Ramos (cell line): ENCODE results near the gene KCNQ2.

Experiments used
- in situ Hi-C: fragments of 300-500 bp; cut with MboI; formaldehyde crosslinking; loops from one replicate; pipeline ENCODE4 v1.14.3; 2022; ENCODE audit warnings: low sequenced_read_pairs; ENCODE audit not compliant: unreplicated experiment

The KCNQ2 gene

GRCh38 chr20:63458170-63459069 lies 14.0 kb downstream of the KCNQ2 start:
- in situ Hi-C loops = no loop called here

GRCh38 chr20:63457737-63458136 lies 14.7 kb downstream of the KCNQ2 start:
- in situ Hi-C loops = no loop called here

GRCh38 chr20:63456429-63457284 lies 15.8 kb downstream of the KCNQ2 start:
- in situ Hi-C loops = no loop called here

- in situ Hi-C loops = no loop called here
These were observed 16.9 kb downstream of the KCNQ2 start for GRCh38 chr20:63455568-63455859.

- in situ Hi-C loops = no loop called here
These were observed 17.5 kb downstream of the KCNQ2 start for GRCh38 chr20:63454731-63455567.

- in situ Hi-C loops = no loop called here
These were observed 19.5 kb downstream of the KCNQ2 start for GRCh38 chr20:63452821-63453523.

GRCh38 chr20:63452341-63452740 lies 20.1 kb downstream of the KCNQ2 start:
- in situ Hi-C loops = no loop called here

GRCh38 chr20:63451821-63452220 lies 20.6 kb downstream of the KCNQ2 start:
- in situ Hi-C loops = no loop called here

- in situ Hi-C loops = no loop called here
These were observed 22.4 kb downstream of the KCNQ2 start for GRCh38 chr20:63449796-63450730.

- in situ Hi-C loops = no loop called here
These were observed 23.4 kb downstream of the KCNQ2 start for GRCh38 chr20:63449025-63449424.

- in situ Hi-C loops = no loop called here
These were observed 24.4 kb downstream of the KCNQ2 start for GRCh38 chr20:63448031-63448430.

- in situ Hi-C loops = no loop called here
These were observed 25.1 kb downstream of the KCNQ2 start for GRCh38 chr20:63447320-63447719.

- in situ Hi-C loops = no loop called here
These were observed 26.0 kb downstream of the KCNQ2 start for GRCh38 chr20:63446216-63447024.

- in situ Hi-C loops = no loop called here
These were observed 27.2 kb downstream of the KCNQ2 start for GRCh38 chr20:63445075-63445734.

- in situ Hi-C loops = no loop called here
These were observed 27.9 kb downstream of the KCNQ2 start for GRCh38 chr20:63444548-63444947.

- in situ Hi-C loops = no loop called here
These were observed 28.7 kb downstream of the KCNQ2 start for GRCh38 chr20:63443606-63444395.

GRCh38 chr20:63442100-63442493 lies 30.4 kb downstream of the KCNQ2 start:
- in situ Hi-C loops = no loop called here
